IPS-11a (cell line): ENCODE results near the gene PON2.
A peak's percentile ranks its signal among the peaks of the same experiment; 100 is the strongest.

Experiments used
- H3K4me3 ChIP-seq: one replicate; pipeline ENCODE4 v1.5.1; 2013; ENCODE audit warnings: low read depth, low read length, control low read depth

PON2 gene

GRCh38 chr7:95446618-95447017 lies 11.8 kb upstream of the PON2 start:
- H3K4me3 ChIP-seq, result no peak overlapping the region

- H3K4me3 ChIP-seq, result no peak overlapping the region
These were observed 10.0 kb upstream of the PON2 start for GRCh38 chr7:95444796-95445195.

- H3K4me3 ChIP-seq, result no peak overlapping the region
These were observed 6.4 kb upstream of the PON2 start for GRCh38 chr7:95441042-95441823.

- no peak overlapping the region for H3K4me3 ChIP-seq
These were observed 5.7 kb upstream of the PON2 start for GRCh38 chr7:95440394-95441038.

- H3K4me3 ChIP-seq, result no peak overlapping the region
These were observed 1.6 kb upstream of the PON2 start for GRCh38 chr7:95436407-95436806.

- peak overlapping the region; percentile 62 for H3K4me3 ChIP-seq
These were observed 573 bp upstream of the PON2 start for GRCh38 chr7:95435422-95435780.

GRCh38 chr7:95433952-95434556 lies 774 bp downstream of the PON2 start:
- H3K4me3 ChIP-seq, result peak overlapping the region; percentile 62

- no peak overlapping the region for H3K4me3 ChIP-seq
These were observed 1.7 kb downstream of the PON2 start for GRCh38 chr7:95433129-95433528.

- no peak overlapping the region for H3K4me3 ChIP-seq
These were observed 2.2 kb downstream of the PON2 start for GRCh38 chr7:95432606-95433005.

GRCh38 chr7:95430864-95431263 lies 4.0 kb downstream of the PON2 start:
- H3K4me3 ChIP-seq, result no peak overlapping the region

GRCh38 chr7:95429241-95429990 lies 5.4 kb downstream of the PON2 start:
- H3K4me3 ChIP-seq, result no peak overlapping the region

GRCh38 chr7:95427914-95428516 lies 6.8 kb downstream of the PON2 start:
- no peak overlapping the region for H3K4me3 ChIP-seq

GRCh38 chr7:95427166-95427565 lies 7.7 kb downstream of the PON2 start:
- H3K4me3 ChIP-seq, result no peak overlapping the region

GRCh38 chr7:95425694-95426093 lies 9.1 kb downstream of the PON2 start:
- no peak overlapping the region for H3K4me3 ChIP-seq

- H3K4me3 ChIP-seq, result no peak overlapping the region
These were observed 10.1 kb downstream of the PON2 start for GRCh38 chr7:95424716-95425115.

GRCh38 chr7:95421847-95422444 lies 12.9 kb downstream of the PON2 start:
- no peak overlapping the region for H3K4me3 ChIP-seq

GRCh38 chr7:95421000-95421846 lies 13.6 kb downstream of the PON2 start:
- H3K4me3 ChIP-seq, result no peak overlapping the region

- no peak overlapping the region for H3K4me3 ChIP-seq
These were observed 22.8 kb downstream of the PON2 start for GRCh38 chr7:95412075-95412474.

- no peak overlapping the region for H3K4me3 ChIP-seq
These were observed 23.2 kb downstream of the PON2 start for GRCh38 chr7:95411666-95412065.

- no peak overlapping the region for H3K4me3 ChIP-seq
These were observed 23.8 kb downstream of the PON2 start for GRCh38 chr7:95411036-95411435.
